ENCODE measurements around the gene PLET1.

PLET1 gene

GRCh38 chr11:112271242-112271641 lies 10.6 kb upstream of the PLET1 start:
- DNase-seq (no peak), ATAC-seq (ENCODE audit: insufficient read depth, low read depth) (no peak)
- Histone ChIP-seq H3K4me2 (ENCODE audit: insufficient read depth, low read length) (no peak overlapping the region), H3K9ac (ENCODE audit: low read depth, low read length) (no peak overlapping the region), H3K4me3 (ENCODE audit: low read depth in 1 of 2, low read length in 2 of 2) (no peak overlapping the region), H3K4me1 (ENCODE audit: insufficient read depth, low read length) (no peaks in the 10 kb centered on the region), H3K27ac (ENCODE audit: low read length) (no peak overlapping the region), H4K20me1 (ENCODE audit: insufficient read depth, low read length) (no peaks in the 10 kb centered on the region), H3K79me2 (ENCODE audit: insufficient read depth, low read length) (no peaks in the 10 kb centered on the region), H2AFZ (ENCODE audit: low read depth, low read length) (no peak overlapping the region), H3K9me3 (ENCODE audit: insufficient read depth, low read length, severe bottlenecking) (no peaks in the 10 kb centered on the region), H3K27me3 (ENCODE audit: insufficient read depth, low read length, poor library complexity) (no peaks in the 10 kb centered on the region), H3K36me3 (ENCODE audit: insufficient read depth, low read length) (no peaks in the 10 kb centered on the region)
- TF ChIP-seq, protein P1, sequence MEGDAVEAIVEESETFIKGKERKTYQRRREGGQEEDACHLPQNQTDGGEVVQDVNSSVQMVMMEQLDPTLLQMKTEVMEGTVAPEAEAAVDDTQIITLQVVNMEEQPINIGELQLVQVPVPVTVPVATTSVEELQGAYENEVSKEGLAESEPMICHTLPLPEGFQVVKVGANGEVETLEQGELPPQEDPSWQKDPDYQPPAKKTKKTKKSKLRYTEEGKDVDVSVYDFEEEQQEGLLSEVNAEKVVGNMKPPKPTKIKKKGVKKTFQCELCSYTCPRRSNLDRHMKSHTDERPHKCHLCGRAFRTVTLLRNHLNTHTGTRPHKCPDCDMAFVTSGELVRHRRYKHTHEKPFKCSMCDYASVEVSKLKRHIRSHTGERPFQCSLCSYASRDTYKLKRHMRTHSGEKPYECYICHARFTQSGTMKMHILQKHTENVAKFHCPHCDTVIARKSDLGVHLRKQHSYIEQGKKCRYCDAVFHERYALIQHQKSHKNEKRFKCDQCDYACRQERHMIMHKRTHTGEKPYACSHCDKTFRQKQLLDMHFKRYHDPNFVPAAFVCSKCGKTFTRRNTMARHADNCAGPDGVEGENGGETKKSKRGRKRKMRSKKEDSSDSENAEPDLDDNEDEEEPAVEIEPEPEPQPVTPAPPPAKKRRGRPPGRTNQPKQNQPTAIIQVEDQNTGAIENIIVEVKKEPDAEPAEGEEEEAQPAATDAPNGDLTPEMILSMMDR (IDR thresholded peaks at IDR 0.05; ENCODE audit: borderline replicate concordance, extremely low read depth, low read length, poor library complexity, severe bottlenecking) = no peak
- no peak for TF ChIP-seq EZH2 (IDR thresholded peaks at IDR 0.05; ENCODE audit: borderline replicate concordance, low read depth, low read length, severe bottlenecking)

- DNase-seq = no peak
- H3K27me3 ChIP-seq (ENCODE audit: insufficient read depth, low read length, poor library complexity) = no peaks in the 10 kb centered on the region
- no peak overlapping the region for H2AFZ ChIP-seq (ENCODE audit: low read depth, low read length)
- H3K4me2 ChIP-seq (ENCODE audit: insufficient read depth, low read length) = no peak overlapping the region
- no peaks in the 10 kb centered on the region for H4K20me1 ChIP-seq (ENCODE audit: insufficient read depth, low read length)
- H3K4me1 ChIP-seq (ENCODE audit: insufficient read depth, low read length) = no peaks in the 10 kb centered on the region
- no peak for ATAC-seq (ENCODE audit: insufficient read depth, low read depth)
- no peak overlapping the region for H3K9ac ChIP-seq (ENCODE audit: low read depth, low read length)
- no peaks in the 10 kb centered on the region for H3K79me2 ChIP-seq (ENCODE audit: insufficient read depth, low read length)
- H3K9me3 ChIP-seq (ENCODE audit: insufficient read depth, low read length, severe bottlenecking) = no peaks in the 10 kb centered on the region
- H3K4me3 ChIP-seq (ENCODE audit: low read depth in 1 of 2, low read length in 2 of 2) = no peak overlapping the region
- TF ChIP-seq, protein P1 (IDR thresholded peaks at IDR 0.05; ENCODE audit: borderline replicate concordance, extremely low read depth, low read length, poor library complexity, severe bottlenecking) = no peak
- TF ChIP-seq EZH2 (IDR thresholded peaks at IDR 0.05; ENCODE audit: borderline replicate concordance, low read depth, low read length, severe bottlenecking) = no peak
- H3K27ac ChIP-seq (ENCODE audit: low read length) = no peak overlapping the region
- H3K36me3 ChIP-seq (ENCODE audit: insufficient read depth, low read length) = no peaks in the 10 kb centered on the region
Observed at GRCh38 chr11:112270551-112271180, 10.0 kb upstream of the PLET1 start.

GRCh38 chr11:112269139-112269538 lies 8.5 kb upstream of the PLET1 start:
- Histone ChIP-seq H3K27me3 (ENCODE audit: insufficient read depth, low read length, poor library complexity) (no peaks in the 10 kb centered on the region), H3K9ac (ENCODE audit: low read depth, low read length) (no peak overlapping the region), H3K36me3 (ENCODE audit: insufficient read depth, low read length) (no peaks in the 10 kb centered on the region), H3K4me3 (ENCODE audit: low read depth in 1 of 2, low read length in 2 of 2) (no peak overlapping the region), H3K4me2 (ENCODE audit: insufficient read depth, low read length) (no peak overlapping the region), H3K9me3 (ENCODE audit: insufficient read depth, low read length, severe bottlenecking) (no peaks in the 10 kb centered on the region), H4K20me1 (ENCODE audit: insufficient read depth, low read length) (no peaks in the 10 kb centered on the region), H3K4me1 (ENCODE audit: insufficient read depth, low read length) (no peaks in the 10 kb centered on the region), H3K27ac (ENCODE audit: low read length) (no peak overlapping the region), H2AFZ (ENCODE audit: low read depth, low read length) (no peak overlapping the region), H3K79me2 (ENCODE audit: insufficient read depth, low read length) (no peaks in the 10 kb centered on the region)
- TF ChIP-seq, protein P1 (IDR thresholded peaks at IDR 0.05; ENCODE audit: borderline replicate concordance, extremely low read depth, low read length, poor library complexity, severe bottlenecking) = no peak
- TF ChIP-seq EZH2 (IDR thresholded peaks at IDR 0.05; ENCODE audit: borderline replicate concordance, low read depth, low read length, severe bottlenecking) = no peak
- DNase-seq (no peak), ATAC-seq (ENCODE audit: insufficient read depth, low read depth) (no peak)

All from DND-41 (cell line).